GM19025 (cell line): Measurements from ENCODE around the gene LHFPL3.
"Not testable (repeated sequence)": the region's sequence is repeated elsewhere in the genome, so short reads cannot be mapped to it uniquely, and the experiment has no call there.

Experiments
- ATAC-seq: cut with Tn5 transposase; IDR thresholded peaks from one replicate; pipeline ENCODE4 v1.9.1; 2021; ENCODE audit warnings: mild to moderate bottlenecking, low read depth, moderate library complexity; ENCODE audit not compliant: unreplicated experiment

Gene LHFPL3

DNA sequence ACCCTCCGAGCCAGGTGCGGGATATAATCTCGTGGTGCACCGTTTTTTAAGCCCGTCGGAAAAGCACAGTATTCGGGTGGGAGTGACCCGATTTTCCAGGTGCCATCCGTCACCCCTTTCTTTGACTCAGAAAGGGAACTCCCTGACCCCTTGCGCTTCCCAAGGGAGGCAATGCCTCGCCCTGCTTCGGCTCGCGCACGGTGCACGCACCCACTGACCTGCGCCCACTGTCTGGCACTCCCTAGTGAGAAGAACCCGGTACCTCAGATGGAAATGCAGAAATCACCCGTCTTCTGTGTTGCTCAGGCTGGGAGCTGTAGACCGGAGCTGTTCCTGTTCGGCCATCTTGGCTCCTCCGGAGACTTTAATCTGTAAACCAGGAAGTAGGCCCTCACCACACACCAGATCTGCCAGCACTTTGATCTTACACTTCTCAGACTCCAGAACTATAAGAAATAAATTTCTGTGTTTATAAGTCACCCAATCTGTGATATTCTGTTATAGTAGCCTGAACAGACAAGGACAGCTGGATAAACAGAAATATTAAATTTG, 235.0 kb downstream of the LHFPL3 start:
- ATAC-seq: not testable (repeated sequence)

DNA sequence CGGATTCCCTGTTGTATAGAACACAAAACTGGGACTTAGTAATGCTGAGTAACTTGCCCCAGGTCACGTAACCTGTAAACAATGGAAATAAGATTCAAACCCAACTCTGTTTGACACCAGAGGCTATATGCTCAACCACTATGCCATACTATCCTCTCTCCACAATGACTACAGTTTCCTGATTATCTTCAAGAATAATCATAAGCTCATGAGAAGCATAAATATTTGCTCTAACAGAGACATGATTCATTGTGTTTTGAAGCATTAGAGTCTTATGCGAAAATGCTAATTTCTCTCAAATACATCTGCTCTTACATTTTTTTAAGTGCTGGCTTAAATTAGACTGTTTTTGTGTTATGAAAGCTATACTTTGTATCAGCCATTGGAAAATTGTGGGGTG, 241.3 kb downstream of the LHFPL3 start:
- ATAC-seq: no peak

DNA sequence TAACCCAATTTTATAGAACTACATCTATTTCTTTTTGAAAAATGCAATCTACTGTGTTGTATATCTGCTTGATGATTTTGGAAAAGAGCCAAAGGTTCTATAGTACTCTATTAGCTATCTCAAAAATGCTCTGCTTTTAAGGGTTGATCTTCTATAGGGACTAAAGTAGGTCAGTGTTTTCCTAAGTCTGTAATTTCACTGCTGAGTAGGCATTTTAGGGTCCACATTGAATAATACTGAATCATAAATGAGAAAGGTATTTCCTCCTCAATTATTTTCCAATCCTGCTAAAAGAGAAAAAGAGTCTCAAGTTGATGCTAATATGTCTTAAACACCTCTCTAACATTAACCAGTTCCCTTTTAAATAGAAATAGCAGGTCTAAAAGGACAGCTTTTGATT, 244.2 kb downstream of the LHFPL3 start:
- no peak for ATAC-seq

DNA sequence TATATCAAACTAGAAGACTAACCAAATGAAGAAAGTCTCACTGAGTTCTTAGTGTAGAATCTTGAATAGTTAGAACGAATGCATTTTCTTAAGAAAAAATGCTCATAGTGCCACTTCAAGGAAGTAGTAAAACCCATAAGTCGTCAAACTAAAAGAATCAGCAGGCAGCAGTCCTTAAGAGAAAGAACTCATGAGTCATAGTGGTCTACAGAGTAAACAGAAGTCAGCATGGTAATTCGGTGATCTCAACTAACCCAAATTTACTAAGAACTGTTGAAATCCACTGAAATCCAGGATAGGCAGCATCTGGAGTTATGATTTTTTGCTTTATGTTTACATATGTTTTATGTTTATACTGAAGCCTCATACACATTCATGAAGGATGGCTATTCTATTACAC, 256.2 kb downstream of the LHFPL3 start:
- ATAC-seq: no peak

DNA sequence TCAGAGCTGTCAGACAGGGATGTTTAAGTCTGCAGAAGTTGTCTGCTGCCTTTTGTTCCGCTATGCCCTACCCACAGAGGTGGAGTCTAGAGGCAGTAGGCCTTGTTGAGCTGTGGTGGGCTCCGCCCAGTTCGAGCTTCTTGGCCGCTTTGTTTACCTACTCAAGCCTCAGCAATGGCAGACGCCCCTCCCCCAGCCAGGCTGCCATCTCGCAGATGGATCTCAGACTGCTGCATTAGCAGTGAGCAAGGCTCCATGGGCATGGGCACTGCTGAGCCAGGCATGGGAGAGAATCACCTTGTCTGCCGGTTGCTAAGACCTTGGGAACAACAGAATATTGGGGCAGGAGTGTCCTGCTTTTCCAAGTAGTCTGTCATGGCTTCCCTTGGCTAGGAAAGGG, 267.2 kb downstream of the LHFPL3 start:
- ATAC-seq: not testable (repeated sequence)

DNA sequence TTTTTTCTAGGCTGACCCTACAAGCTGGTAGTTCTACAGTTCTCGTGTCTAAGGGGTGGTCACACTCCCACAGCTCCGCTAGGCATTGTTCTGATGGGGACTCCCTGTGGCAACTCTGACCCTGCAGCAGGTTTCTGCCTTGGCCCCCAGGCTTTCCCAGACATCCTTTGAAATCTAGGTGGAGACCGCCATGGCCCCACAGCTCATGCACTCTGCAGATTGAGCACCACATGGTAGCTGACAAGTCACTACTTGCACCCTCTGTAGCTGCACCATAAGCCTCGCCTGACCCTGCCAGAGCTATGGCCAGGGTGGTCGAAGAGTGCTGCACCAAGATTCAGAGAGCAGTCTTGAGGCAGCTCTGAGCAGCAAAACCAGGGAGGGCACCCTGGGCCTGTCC, 275.6 kb downstream of the LHFPL3 start:
- no peak for ATAC-seq

DNA sequence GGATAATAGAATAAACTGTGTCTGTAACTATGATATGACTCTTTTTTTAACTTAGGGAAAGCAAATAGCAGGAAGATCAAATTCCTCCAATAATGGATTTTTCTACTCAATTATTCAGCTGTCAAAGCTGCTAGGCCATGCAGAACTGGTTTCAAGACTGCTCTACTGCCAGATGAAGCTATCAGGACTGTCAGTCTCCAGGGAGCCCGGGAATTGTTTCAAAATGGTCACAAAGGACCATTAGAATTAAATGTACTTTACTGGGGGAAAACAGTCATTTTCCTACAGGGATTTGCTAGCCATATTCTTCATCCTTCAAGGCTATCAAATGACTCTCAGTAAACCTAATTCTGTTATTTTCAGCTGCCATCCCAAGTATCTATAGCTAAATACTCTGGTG, 276.3 kb downstream of the LHFPL3 start:
- no peak for ATAC-seq

DNA sequence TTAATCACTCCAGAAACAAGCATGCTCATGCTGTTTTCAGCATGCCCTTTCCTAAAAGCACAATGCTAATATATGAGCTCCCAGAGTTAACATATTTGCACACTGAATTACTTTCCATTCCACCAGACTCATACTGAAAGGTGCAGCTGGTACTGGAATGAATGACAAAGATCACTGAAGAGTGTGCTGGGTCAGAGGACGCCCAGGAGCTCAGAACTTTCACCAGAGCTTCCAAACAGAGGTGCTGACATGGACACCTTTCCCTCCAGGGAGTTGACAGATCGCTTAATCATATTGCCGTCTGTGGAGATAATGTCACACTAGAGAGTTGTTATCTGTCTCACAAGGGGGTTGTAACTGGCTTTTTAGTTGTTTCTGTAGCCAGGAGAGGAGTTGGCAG, 292.9 kb downstream of the LHFPL3 start:
- no peak for ATAC-seq

DNA sequence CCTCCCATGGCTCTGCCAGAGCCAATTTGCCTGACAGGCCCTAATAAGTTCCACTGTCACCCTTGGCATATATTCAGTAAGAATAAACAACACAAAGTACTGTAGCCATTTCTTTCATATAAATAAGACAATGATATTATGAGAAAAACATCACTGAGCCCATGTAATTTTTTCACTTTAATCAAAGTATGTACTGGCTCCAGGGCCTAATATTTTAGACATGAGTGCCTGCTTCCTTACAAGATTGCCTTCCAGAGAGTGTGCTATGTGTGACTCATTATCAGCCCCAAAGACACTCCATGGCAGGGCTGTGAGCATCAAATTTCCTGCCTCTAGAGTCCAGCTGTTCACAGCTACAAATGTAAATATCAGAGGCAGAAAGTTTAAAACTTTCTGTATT, 297.6 kb downstream of the LHFPL3 start:
- ATAC-seq: no peak

DNA sequence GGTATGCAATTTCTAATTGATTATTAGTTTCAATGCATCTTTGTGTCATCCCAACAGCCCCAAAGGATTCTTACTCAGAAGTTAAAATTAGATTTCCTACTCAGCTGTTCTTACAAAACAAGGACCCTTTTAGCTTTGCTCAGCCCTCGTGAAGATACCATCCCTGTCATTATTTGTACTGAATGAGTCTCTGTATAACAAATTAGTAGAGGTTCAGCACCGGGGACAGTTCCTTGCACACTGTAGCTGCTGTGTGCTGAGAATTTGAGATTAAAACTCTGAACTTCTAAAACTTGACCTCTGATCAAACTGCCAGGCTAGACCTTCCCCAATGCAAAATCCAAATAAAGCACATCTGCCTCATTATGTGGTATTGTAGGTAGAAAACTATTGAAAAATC, 299.1 kb downstream of the LHFPL3 start:
- no peak for ATAC-seq

DNA sequence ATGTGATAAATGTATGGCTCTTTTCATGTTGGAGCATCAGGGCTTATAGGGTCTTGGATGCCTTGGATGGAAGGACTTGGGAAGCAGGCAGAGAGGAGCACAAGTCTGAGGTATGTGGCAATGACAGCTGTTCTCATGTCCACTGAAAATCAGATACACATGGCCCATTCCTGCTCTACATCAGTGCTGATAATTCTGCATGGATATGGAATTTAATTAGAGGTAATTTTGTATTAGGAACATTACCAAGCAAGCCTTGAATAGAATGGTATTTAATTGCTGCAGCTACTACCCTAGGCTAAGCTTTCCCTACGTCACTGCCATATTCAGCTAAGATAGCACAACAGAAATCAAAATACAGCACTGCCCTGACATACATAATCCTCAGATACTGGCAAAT, 299.6 kb downstream of the LHFPL3 start:
- ATAC-seq: no peak

DNA sequence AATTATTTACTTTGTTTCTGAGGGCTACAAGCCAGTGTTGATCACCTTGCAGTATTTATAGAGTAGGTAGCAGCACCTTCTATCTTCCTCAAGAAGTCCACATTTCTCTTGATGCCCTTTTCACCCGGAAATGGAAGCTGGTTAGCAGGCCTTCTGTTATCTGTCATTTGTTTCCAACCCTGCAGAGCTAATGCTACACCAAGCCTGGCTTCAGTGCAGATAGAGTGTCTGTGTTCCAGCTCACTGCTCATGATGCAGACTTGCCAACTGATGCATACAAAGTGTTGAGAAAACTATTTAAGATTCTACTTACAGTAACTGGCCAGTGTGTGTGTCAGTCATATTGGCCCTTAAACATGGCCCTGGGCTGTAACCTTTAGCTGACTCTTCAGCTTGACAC, 301.0 kb downstream of the LHFPL3 start:
- ATAC-seq: no peak

DNA sequence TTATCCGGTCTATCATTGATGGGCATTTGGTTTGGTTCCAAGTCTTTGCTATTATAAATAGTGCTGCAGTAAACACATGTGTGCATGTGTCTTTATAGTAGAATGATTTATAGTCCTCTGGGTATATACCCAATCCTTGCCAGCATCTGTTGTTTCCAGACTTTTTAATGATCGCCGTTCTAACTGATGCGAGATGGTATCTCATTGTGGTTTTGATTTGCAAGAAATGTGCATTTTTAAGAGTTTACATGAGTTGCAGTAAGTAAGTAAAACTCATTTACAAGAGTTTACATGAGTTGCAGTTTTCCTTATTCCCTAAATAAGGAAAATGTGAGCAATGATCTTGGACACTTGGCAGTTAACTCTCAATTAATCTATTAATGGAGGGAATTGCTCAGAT, 312.1 kb downstream of the LHFPL3 start:
- no peak for ATAC-seq

DNA sequence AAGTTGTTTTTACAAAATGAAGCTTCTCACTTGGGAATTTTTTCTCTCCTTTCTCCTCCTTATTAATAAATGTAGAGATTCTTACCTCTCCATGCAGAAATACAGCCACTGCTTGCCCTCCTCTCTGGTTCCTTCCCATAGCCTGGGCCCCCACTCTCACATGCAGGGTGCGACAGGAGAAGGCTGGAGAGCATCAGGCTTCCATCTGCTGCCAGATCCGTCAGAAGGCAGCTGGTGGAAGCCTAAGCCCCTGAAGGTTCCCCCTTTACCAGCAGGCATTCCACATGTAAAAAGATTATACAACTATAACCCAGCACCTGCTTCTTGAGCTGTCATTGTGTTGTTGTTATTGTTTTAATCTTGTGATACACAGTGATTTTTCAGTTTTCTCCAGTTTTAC, 314.2 kb downstream of the LHFPL3 start:
- ATAC-seq: no peak

DNA sequence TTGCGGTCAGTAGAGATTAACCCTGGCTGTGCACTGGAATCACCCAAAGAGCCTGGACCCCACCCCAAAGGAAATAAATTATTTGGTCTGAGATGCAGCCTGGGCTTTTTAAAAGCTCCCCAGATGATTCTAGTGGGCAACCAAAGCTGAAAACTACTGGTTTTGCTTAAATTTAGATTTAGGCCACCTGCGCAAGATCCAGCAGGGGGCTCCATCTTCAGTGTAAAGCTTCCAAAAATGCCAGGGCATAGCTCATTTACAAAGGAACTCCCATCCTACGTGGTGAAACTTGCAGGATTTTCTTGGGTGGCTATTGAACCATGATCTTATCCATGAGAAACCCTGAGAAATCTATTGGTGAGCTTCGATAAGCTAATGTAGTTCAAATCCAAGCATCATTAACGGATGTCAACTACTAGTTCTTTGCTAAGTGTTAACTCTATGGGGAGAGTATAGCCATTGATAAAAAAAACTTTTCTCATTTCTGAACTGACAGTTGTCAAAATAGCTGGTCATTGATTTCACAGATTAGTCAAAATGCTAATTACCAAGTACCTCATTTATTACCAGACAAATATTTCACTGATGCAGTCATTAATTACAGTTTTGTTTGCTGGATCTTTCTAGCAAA, 315.3 kb downstream of the LHFPL3 start:
- ATAC-seq: no peak

DNA sequence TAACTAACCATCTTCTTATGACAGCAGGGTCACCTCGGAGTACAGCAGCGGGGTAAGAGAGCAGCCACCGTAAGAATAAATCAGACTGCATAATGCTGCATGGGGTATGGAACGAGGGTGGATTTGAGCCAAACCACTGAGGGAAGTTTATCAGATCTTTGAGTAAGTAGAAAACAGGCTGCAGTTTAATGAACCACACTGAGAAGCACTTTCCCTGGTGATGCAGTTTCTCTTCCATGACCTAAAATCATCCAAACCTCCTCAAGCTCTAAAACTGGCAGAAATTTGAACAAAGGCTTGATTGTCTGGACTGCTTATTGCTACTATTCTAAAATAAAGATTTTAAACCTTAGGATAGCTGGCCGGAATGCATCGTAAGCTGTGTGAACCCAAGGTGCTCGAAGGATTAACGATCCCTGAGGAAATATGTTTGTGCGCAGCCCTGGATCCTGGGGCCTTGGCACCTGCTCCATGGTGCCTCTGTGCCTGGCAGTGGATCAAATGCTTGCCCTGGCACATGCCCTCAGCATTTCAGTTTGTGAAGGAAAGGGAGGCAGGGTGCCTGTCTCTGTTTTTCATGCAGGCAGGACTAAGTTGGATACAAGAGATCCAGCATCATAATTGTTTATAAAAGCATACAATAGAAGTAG, 322.7 kb downstream of the LHFPL3 start:
- ATAC-seq: no peak

DNA sequence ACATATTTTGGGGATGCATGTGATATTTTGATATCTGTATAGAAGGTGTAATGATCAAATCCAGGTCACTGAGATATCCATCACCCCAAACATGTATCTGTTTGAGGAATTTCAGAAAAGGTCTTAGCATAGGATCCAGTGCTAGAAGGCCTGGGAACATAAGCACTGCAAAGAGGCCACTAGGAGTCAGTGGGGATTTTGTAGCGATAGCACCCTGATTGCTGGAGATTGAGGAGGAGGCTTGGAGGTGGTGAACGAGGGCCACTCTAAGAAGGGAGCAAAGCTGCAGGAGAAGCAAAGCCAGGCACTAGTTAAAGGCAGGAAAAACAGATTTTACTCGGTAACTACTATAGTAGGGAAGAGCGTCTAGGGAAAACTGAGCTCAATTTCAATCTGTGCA, 324.0 kb downstream of the LHFPL3 start:
- ATAC-seq: no peak

DNA sequence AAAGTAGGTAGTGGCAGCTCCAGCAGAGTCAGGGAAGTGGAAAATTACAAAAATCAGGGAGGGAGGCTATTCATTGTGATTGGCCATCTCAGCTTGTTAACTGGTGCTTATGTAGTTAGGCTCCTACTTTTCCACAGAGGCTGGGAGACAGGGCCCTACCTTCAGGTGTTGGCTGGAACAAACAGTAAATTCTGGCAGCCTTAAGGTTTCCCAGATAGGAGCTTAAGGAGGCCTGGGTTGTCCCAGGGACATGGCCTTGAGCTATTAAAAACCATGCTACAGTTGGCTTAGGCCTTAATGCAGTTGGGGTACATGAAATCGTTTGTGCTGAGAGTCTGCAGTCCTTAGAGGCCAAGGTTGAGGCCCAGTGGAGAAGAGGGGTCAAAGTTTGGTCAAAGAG, 324.5 kb downstream of the LHFPL3 start:
- ATAC-seq: no peak

DNA sequence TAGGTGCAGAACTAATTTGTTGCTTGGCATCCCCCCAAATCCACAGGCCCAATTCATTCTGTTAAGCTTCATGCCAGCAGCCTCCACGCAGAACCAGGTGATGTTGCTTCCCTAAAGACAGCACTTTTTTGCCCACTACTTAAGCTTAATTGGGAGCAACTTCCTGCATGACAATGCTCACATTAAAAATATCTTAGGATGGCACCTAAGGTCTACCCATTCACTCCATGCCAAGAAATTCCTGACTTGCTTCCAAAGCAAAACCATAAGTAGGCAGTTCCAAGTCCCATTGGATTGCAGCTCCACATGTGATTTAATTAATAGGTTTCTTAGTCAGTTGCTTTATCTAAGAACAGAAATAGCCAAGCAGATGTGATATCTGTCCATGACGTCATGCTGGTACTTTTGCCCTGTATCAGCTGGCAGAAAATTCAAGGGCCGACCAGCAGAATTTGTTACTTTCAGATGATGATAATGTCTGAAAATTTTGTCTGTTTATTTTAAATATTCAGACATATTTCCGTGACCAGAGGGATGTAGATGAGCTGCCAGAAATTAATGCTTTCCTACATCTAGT, 325.5 kb downstream of the LHFPL3 start:
- ATAC-seq: no peak

DNA sequence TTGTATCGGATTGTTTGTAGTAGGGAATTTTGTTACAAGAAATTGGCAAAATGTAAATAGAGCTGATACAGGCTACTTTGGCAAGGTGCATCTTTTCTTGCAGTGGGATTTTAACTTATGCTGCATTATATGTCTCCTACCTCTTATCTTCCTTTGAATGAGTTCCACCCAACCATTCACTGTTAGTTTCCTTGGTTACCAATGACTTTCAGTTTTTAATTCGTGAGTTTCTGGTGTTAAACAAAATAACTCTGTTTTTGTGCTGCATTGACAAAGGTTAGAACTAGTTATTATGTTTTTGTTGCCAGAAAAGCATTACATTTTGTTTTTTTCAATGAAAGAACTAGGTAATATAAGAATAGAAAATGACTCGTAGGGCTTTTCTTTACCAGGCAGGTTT, 327.2 kb downstream of the LHFPL3 start:
- ATAC-seq: no peak

DNA sequence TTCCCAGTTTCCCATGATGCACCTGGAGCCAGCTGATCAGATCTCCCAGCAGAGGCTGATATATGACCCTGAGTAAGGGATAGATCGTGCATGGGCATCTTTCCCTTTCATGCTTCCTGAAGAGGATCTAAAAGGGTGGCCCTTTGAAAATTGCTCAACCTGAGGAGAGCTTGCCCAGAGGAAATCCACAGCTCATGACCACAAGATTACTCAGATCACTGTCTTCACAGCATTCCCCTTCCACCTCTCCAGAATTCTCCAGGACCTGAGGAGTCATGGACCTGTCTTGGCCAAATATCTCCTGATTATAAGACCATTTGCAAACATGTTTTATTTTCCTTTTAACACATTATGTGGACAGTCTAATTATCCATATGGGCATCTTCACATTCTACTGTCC, 328.1 kb downstream of the LHFPL3 start:
- no peak for ATAC-seq

DNA sequence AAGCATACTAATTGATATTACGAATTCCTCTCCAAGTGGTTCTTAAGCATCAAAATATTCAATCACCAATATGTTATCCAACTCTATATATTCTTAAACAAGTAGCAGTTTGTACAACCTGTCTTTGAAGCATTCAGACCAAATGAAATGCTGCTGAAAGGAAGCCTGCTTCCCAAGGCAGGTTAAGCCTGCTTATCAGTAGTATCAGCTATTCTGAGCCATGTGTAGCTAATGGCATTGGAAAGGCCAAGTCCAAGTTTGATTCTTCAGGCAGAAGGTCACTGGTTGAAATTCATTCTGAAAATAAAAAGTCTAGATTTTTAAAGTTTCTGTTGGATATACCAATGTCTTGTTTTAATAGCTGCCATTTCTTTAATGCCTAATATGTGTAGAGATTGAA, 328.7 kb downstream of the LHFPL3 start:
- no peak for ATAC-seq
